BLaER1 treated with 17β-estradiol and CSF1 and Interleukin-3, amounts not matched to agents 10 nM and 100 nM (cell line): Measurements from ENCODE around the gene METTL1.
"Not testable (repeated sequence)": the region's sequence is repeated elsewhere in the genome, so short reads cannot be mapped to it uniquely, and the experiment has no call there.

Experiments
- H3K27ac ChIP-seq, 11 experiments: shearing (Covaris generic); formaldehyde crosslinking; 2 replicates each; pipeline ENCODE4 v1.8.1; 2022
- H3K27me3 ChIP-seq, 11 experiments: shearing (Covaris generic); formaldehyde crosslinking; 2 replicates each; pipeline ENCODE4 v1.8.1; 2022
- H3K36me3 ChIP-seq, 11 experiments: shearing (Covaris generic); formaldehyde crosslinking; 2 replicates each; pipeline ENCODE4 v1.8.1; 2022
- H3K4me1 ChIP-seq, 10 experiments: shearing (Covaris generic); formaldehyde crosslinking; 2 replicates each; pipeline ENCODE4 v1.8.1; 2022
- H3K4me2 ChIP-seq, 11 experiments: shearing (Covaris generic); formaldehyde crosslinking; 2 replicates each; pipeline ENCODE4 v1.8.1; 2022
- H3K4me3 ChIP-seq, 10 experiments: shearing (Covaris generic); formaldehyde crosslinking; 2 replicates each; pipeline ENCODE4 v1.8.1; 2022
- H3K9ac ChIP-seq, 11 experiments: shearing (Covaris generic); formaldehyde crosslinking; 2 replicates each; pipeline ENCODE4 v1.8.1; 2022
- H3K9me3 ChIP-seq, 11 experiments: shearing (Covaris generic); formaldehyde crosslinking; replicated peaks in 1 of 11; 2 replicates each; pipeline ENCODE4 v1.8.1; 2022
- H4K20me1 ChIP-seq, 11 experiments: shearing (Covaris generic); formaldehyde crosslinking; 2 replicates each; pipeline ENCODE4 v1.8.1; 2022
- Cebpa-rat ChIP-seq, 11 experiments: shearing (Covaris generic); IDR thresholded peaks; 2 replicates each; pipeline ENCODE4 v1.8.1; 2022

METTL1 gene

DNA sequence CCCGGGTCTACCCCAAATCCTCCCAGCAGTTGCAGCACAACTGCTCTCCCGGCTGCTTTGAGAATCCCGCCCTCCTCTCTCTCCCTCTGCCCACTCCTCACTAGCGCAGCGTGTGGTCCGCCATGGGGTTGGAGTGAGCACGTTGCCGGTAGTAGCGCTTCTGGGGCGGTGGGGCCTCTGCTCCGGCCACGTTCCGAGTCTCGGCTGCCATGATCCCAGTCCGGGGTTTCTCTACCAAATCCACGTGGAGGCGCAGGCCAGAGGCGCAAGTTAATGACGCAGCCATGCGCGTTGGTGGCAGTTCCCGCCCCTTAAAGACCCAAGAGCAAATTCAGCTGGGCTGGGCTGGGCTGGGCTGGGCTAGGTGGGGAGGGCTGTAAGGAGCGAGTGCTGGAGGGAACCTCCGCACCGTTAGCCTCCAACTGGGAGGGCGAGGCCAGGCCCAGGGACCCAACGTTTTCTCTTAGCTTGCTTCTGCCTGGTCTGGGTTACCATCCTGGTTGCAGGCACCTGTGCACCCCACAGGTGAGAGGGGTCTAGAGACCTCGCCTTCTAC lies at the start of gene METTL1:
Gene METTL1, minus strand, starts transcription at position 233 of the 556 bp plus-strand sequence. Its CDS starts 22 bp downstream, at position 211.
- Histone ChIP-seq H3K27ac (peak within 1 kb of the TSS; percentile 68 to 98 (median 88)), H4K20me1 (peaks cover 0 to 42% (median 8%) of the 10 kb centered on the region in 11 experiments; a peak in 15 of 22 replicates), H3K4me1 (peaks cover 20 to 68% (median 37%) of the 10 kb centered on the region in 10 experiments), H3K27me3 (peaks cover 18 to 22% (median 19%) of the 10 kb centered on the region in 11 experiments), H3K9me3 (no peaks in the 10 kb centered on the region), H3K9ac (peak within 1 kb of the TSS; percentile 81 to 97 (median 87)), H3K4me3 (peak within 1 kb of the TSS; percentile 63 to 80 (median 71)), H3K4me2 (peak within 1 kb of the TSS; percentile 82 to 98 (median 91)), H3K36me3 (peaks cover 18 to 49% (median 37%) of the 10 kb centered on the region in 11 experiments)
- TF ChIP-seq Cebpa-rat (IDR thresholded peaks at IDR 0.05) = no peak

DNA sequence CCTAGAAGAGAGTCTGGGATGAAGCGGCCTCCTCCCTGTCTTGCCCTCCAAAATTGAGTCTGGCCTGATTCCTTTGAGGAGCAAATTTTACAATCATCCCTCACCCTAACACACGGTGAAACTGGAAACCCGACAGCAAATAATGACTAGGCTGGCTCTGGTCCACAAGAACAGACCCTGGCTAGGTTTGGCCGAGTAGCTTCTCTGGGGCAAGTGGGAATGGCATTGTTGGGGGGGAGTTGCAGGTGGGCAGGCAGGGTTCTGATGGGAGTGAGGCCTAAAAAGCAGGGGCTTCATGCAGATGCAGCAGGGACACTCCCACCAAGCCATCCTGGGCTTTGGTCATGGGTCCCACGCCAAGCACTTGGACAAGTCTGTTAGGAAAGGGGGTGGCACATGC lies 49.1 kb upstream of the METTL1 start:
- H3K9me3 ChIP-seq, H3K4me2 ChIP-seq, H3K27me3 ChIP-seq, H3K9ac ChIP-seq, H3K27ac ChIP-seq, H3K4me3 ChIP-seq: not testable (repeated sequence)
- H3K4me1 ChIP-seq = peaks cover 0 to 52% (median 17%) of the 10 kb centered on the region in 10 experiments; a peak in 14 of 20 replicates
- peaks cover 71 to 79% (median 75%) of the 10 kb centered on the region in 11 experiments for H3K36me3 ChIP-seq
- peaks cover 0 to 70% (median 31%) of the 10 kb centered on the region in 11 experiments; a peak in 17 of 22 replicates for H4K20me1 ChIP-seq

DNA sequence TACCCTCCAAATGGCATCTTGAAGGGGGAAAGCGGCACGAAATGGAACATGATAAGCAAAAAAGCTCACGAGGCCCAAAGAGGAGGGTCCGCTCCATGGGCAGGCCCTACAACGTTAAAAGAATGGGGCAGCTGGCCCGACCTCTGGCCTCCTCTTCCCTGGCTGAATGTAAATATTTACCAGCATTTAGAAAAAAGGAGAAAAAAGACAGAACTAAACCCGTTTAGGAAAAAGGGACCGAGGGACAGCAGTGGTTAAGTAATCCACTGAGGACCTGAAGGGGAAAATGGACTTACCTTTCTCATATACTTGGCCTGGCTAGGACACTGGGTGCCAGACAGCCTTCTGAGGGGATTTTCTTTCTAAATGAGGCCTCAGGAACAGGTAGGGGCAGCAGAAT lies 48.2 kb upstream of the METTL1 start:
- H3K27me3 ChIP-seq, H3K4me2 ChIP-seq, H3K27ac ChIP-seq, H3K4me3 ChIP-seq, H3K9ac ChIP-seq, H3K9me3 ChIP-seq: not testable (repeated sequence)
- H3K36me3 ChIP-seq = peaks cover 62 to 73% (median 66%) of the 10 kb centered on the region in 11 experiments
- H3K4me1 ChIP-seq = peaks cover 0 to 61% (median 21%) of the 10 kb centered on the region in 10 experiments; a peak in 14 of 20 replicates
- H4K20me1 ChIP-seq = peaks cover 0 to 61% (median 23%) of the 10 kb centered on the region in 11 experiments; a peak in 16 of 22 replicates

DNA sequence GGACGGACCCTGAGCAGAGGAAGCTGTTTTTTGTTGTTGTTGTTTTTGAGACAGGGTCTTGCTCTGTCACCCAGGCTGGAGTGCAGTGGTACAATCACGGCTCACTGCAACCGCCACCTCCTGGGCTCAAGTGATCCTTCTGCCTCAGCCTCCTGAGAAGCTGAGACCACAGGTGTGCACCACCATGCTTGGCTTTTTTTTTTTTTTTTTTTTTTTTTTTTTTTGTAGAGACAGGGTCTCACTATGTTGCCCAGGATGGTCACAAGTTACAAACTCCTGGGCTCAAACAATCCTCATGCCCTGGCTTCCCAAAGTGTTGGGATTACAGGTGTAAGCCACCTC lies 46.1 kb upstream of the METTL1 start:
- H3K4me1 ChIP-seq = peaks cover 0 to 65% (median 21%) of the 10 kb centered on the region in 10 experiments; a peak in 14 of 20 replicates
- H3K27ac ChIP-seq = peak overlapping the region in 8 of 11 experiments; percentile 26 to 78 (median 60); a peak in 10 of 22 replicates
- H3K36me3 ChIP-seq = peaks cover 40 to 51% (median 44%) of the 10 kb centered on the region in 11 experiments
- peaks cover 0 to 40% (median 5%) of the 10 kb centered on the region in 11 experiments; a peak in 12 of 22 replicates for H4K20me1 ChIP-seq
- H3K9ac ChIP-seq = 0 out of 22 replicates have a peak overlapping the region, but pooled peaks of 1 of the 11 experiments have one; percentile 19
- not testable (repeated sequence) for H3K9me3 ChIP-seq, H3K4me3 ChIP-seq, H3K27me3 ChIP-seq
- peak overlapping the region in 5 of 11 experiments; percentile 45 to 85 (median 82); a peak in 9 of 22 replicates for H3K4me2 ChIP-seq

DNA sequence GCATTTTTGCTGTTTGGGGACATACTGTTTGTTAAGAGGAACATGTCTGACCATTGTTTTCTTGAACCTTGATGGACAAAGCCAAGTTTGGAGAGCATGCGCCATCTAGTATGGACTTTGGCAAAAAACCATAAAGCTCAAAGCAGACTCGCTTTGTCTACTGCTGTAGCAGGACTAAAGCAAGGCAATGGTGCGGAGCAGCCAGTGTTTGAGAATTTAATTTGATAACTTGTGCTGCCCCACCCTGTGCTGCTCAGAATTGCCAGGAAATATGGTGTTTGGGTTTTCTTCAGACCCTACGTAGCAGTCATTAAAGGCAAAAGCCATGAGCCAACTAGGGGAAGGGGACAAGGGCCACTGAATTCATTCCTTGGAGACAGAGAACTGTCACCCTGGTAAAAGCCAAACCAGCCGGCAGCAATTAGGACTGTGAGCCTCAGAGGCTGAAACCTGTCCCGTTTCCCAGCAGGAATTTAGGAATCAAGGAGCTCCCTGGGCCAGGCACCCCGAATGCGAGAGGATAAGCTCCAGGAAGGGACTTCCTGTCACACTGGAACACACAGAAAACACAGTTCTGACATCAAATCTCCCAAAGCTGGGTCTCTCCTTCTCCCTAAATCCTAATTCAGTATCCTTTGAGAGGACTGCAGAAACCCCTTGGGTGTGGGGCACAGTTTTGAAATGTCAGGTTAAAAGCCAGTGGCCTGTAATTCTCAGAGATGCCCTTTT lies 45.5 kb upstream of the METTL1 start:
- no peak for TF ChIP-seq Cebpa-rat (IDR thresholded peaks at IDR 0.05)
- peak overlapping the region in 8 of 11 experiments; percentile 12 to 85 (median 63); a peak in 14 of 22 replicates for H3K4me2 ChIP-seq
- H3K4me3 ChIP-seq = no peak overlapping the region
- H3K4me1 ChIP-seq = peaks cover 0 to 60% (median 21%) of the 10 kb centered on the region in 10 experiments; a peak in 14 of 20 replicates
- peaks cover 0 to 34% (median 3%) of the 10 kb centered on the region in 11 experiments; a peak in 11 of 22 replicates for H4K20me1 ChIP-seq
- peaks cover 35 to 46% (median 39%) of the 10 kb centered on the region in 11 experiments for H3K36me3 ChIP-seq
- H3K9ac ChIP-seq = peak overlapping the region in 2 of 11 experiments; percentile 19 to 44; a peak in 4 of 22 replicates
- H3K27me3 ChIP-seq = no peaks in the 10 kb centered on the region
- H3K27ac ChIP-seq = peak overlapping the region in 9 of 11 experiments; percentile 13 to 78 (median 59); a peak in 17 of 22 replicates
- H3K9me3 ChIP-seq = no peaks in the 10 kb centered on the region

DNA sequence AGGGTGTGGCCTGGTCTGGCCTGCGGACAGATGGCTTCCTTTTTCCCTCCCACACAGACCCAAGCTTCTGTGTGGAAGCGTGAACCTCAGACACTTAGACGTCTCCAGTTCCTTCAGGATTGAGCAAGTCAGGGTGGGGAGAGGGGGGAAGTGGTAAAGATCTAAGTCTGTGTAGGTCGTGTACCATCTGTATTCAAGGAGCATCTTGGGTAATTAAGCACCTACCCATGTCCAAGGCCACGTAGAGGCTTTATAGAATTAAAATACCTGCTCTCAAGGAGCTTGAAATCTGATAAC lies 44.9 kb upstream of the METTL1 start:
- H3K9ac ChIP-seq = peak overlapping the region in 2 of 11 experiments; percentile 19 to 44; a peak in 2 of 22 replicates
- TF ChIP-seq Cebpa-rat (IDR thresholded peaks at IDR 0.05) = peak in 1 of 11 experiments; percentile 39; a peak in 1 of 22 replicates
- H3K9me3 ChIP-seq = no peaks in the 10 kb centered on the region
- no peak overlapping the region for H3K4me3 ChIP-seq
- H3K27ac ChIP-seq = peak overlapping the region in 7 of 11 experiments; percentile 16 to 78 (median 60); a peak in 13 of 22 replicates
- no peaks in the 10 kb centered on the region for H3K27me3 ChIP-seq
- H3K36me3 ChIP-seq = peaks cover 29 to 40% (median 34%) of the 10 kb centered on the region in 11 experiments
- peaks cover 0 to 57% (median 21%) of the 10 kb centered on the region in 10 experiments; a peak in 14 of 20 replicates for H3K4me1 ChIP-seq
- H4K20me1 ChIP-seq = peaks cover 0 to 28% (median 0%) of the 10 kb centered on the region in 11 experiments; a peak in 7 of 22 replicates
- H3K4me2 ChIP-seq = peak overlapping the region in 8 of 11 experiments; percentile 12 to 85 (median 63); a peak in 14 of 22 replicates

DNA sequence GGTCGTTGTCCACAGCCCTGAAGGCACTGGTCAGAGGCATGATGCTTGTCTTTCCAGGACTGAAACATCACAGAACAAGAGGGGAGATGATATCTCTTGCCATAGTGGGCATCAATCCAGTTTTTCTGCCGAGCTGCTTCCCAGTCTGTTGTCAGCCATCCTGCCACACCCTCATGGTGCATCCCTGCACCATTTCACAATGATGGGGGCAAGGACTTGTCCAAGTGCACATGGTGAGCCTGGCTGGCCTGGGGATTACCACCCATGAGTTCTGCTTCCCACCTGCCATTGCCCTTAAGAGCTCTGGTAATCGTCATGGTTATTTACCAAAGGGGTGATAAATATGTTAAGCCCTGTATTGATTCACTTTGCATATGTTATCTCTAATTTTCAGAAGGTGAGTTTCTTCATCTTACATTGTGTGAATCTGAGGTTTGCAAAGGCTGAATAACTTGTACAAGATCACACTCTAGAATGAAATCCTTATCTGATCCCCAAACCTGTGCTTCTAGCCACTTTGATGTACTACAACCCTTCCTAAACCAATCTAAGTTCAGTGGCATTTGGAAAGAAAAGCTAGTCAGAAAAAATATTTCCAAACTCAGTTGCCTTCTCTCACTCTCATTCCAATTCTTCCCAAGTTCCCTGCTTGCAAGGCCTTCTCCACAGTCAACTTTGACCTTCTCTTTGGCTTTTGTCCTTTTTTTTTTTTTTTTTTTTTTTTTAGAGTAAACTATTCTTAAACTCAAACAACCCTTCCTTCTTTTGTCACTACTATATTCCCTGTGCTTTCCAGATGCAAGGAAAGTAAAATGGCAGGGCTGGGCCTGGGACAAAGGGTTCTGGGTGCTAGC lies 44.3 kb upstream of the METTL1 start:
- Histone ChIP-seq H3K27ac (peak overlapping the region in 7 of 11 experiments; percentile 16 to 78 (median 60); a peak in 13 of 22 replicates), H3K4me1 (peaks cover 0 to 57% (median 21%) of the 10 kb centered on the region in 10 experiments; a peak in 14 of 20 replicates), H3K9me3 (no peaks in the 10 kb centered on the region), H3K9ac (peak overlapping the region in 1 of 11 experiments; percentile 11; a peak in 1 of 22 replicates), H3K27me3 (no peaks in the 10 kb centered on the region), H3K4me2 (peak overlapping the region in 7 of 11 experiments; percentile 19 to 85 (median 81); a peak in 13 of 22 replicates), H3K36me3 (peaks cover 23 to 37% (median 30%) of the 10 kb centered on the region in 11 experiments), H3K4me3 (no peak overlapping the region), H4K20me1 (peaks cover 0 to 22% (median 0%) of the 10 kb centered on the region in 11 experiments; a peak in 7 of 22 replicates)
- no peak for TF ChIP-seq Cebpa-rat (IDR thresholded peaks at IDR 0.05)
